Measurements from ENCODE around the gene ASXL1.
"Not testable (repeated sequence)": the region's sequence is repeated elsewhere in the genome, so short reads cannot be mapped to it uniquely, and the experiment has no call there.

ASXL1 gene

DNA sequence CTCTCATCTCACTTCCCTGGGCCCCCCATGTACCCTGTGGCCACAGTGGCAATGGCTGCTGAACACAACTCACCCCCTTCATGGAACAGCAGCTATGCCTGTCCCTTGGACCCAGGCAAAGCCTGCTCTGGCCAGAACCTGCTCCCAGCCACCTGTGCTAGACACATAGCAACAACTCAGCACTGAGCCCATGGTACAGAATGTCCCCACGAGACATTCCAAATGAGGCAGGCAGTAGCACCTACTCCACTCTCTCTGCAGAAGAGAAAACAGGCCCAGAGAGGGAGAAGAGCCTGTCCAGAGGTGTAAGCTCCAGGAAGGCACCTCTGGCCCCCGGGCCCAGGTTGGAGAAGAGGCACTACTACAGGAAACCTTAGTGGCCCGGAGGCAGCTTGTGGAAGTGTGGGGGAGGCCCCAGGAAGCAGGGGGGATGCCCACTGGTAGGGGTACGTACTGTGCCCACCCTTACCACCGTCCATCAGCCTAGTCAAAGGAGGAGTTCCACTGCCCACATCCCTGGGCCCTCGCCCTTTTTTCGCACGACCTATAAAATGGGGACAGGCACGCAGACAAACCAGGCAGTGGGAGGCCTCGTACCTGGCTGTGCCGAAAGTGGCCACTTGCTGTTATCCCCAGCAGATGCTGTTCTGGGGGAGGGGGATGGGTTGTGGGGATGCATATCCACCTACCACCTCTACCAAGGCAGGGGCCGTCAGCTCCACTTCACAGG is 97.2 kb downstream of the ASXL1 start:
- DNase-seq: no peak

DNA sequence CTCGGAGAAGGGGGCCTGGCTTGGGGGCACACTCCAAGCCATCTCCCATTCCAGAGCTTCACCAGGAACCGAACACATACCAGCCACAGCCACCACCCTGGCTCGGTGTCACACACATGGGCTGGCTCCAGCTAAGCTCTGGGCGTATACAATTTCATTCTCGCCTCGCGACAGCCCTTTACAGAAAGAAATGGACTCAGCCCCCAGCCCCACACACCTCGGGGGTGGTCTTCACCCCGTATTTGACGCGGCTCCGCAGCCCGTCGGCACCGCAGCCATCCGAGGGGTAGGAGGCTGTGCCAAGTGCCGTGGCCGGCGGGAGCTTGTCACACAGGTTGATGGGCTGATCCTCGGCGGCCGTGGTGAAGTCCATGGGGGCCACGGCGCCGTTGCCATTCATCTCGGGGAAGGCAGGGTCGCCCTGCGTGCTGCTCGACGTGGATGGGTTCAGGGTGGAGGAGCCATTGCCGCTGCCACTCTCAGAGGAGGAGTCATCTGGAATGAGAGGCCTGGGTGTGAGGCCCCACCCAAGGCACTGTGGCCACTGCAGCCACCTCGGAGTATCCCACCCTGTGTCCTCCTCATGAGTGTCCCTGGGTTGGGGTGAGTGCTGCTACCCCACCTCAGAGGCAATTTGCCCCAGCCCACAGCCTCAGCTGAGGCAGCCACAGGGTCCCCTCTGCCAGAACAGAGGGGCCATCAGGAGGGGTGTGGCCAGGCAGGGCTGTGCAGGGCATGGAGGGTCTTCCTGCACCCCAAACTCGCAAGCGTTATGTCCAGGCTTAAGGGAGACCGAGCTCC is 98.0 kb downstream of the ASXL1 start:
- no peak for DNase-seq

DNA sequence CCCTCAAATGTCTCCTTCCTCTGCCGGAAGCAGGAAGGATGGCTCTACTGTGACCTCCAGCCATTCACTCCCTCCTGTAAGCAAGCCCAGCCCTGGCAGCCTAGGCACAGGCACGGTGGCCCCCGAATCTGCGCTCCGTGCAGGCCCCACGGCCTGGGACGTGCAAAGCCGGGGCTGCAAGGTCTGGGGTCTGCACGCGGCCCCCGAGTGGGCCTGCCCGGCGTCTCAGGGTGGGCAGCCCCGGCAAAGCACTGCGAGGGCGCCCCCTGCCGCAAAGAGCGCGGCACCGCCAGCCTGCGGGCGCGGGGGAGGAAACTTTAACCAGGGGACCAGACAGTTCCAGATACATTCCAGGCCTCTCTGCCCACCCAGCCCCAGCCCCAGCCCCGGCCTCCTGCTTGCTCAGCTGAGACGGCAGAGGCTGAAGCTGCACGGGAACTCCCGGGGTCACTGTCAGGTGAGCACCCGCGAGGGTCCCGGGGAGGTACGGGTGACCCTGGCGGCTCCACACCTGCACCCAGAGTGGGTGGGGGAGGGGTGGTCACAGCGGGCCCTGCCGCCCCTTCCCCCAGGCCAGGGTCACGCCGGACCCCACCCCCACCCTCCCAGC is 98.8 kb downstream of the ASXL1 start:
- no peak for DNase-seq

DNA sequence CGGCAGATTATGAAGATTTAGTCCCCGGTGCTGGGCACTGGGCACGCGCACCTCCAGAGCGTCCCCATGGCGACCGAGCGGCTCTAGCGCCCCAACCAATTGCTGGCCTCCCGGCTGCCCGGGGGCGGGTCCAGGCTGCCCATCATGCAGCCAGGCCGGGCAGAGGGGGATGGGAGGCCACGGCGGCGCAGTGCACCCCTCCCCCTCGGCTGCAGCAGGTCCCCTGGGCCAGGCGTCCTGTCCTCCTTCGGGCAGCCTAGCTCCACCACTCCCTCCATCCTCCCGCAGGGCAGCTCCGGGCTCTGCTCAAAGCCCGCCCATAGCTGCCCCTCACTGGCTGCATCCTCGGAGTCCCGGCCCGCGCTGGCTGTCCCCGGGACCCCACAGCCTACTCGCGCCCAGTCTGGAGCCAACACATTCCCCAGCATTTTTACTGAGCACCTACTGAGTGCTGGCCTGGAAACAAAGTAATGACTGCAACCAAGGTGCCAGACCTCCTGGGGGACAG is 99.4 kb downstream of the ASXL1 start:
- no peak for DNase-seq

DNA sequence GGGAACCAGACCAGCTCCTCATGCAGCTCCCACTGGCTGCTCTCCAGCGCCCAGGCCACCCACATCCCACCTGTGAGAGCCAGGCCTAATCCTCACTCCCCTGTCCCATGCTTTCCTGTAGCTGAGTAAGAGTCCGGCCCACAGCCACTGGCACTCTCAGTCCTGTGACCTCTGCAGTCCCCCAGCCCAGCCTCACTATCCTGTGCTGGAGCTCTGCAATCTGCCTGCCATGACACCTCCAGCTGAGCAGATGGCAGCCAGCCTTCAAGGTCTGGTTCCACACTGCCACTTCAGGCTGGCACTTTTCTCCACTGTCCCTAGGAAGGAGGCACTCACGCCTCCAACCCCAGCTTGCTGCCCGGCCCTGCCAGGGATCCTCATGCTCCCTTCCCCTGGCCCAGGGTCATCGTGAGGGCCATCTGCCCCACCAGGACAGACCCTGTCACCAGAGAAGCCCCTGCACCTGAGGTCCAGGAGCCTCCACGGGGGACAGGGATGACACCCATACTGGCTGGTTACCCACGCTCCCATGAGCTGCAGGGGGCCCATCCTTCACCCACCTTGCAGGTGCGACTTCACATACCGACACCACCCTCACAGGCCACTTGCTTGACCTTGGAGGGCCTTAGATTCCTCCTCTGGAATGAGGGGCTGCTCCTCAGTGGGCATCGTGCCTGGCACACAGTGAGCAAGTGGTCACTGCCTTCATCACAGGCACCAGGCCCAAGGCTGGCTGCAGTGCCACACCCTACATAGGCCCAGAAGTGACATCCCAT is 100.1 kb downstream of the ASXL1 start:
- no peak for DNase-seq

DNA sequence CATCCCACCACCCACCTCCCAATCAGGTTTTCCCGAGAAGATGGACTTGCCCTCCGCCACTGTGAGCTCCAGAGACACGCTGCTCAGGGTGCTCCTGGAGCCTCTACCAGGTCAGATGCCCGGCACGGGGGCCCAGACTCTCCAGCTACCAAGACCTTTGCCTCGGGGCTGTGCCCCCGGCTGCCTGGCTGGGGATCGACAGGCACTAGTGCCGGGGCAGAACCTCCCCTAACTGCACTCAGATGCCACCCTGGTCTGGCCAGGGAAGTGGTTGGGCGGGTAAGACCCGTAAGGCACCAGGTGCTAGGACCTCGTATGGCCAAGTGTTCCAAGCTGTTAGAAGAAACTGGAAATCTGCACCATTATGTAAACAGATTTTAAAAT is 100.7 kb downstream of the ASXL1 start:
- DNase-seq: no peak

DNA sequence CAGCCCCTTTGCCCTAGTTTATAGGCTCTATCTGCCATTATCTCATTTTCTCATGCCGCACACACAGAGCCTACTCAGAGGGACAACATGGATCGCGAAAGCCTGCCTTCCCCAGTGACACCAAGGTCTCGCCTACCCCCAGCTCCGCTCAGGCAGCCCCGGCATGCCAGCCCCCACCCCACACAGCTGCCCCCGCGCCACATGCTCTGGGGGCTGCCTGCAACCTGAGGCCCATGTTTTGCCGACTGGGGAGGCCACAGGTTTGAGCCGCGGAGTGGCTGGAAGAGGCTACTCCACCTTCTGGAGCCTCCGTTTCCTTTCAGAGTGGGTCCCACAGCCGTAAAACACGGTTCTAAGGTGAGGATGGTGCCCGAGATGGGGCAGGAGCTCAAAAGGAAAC is 102.1 kb downstream of the ASXL1 start:
- no peak for DNase-seq

DNA sequence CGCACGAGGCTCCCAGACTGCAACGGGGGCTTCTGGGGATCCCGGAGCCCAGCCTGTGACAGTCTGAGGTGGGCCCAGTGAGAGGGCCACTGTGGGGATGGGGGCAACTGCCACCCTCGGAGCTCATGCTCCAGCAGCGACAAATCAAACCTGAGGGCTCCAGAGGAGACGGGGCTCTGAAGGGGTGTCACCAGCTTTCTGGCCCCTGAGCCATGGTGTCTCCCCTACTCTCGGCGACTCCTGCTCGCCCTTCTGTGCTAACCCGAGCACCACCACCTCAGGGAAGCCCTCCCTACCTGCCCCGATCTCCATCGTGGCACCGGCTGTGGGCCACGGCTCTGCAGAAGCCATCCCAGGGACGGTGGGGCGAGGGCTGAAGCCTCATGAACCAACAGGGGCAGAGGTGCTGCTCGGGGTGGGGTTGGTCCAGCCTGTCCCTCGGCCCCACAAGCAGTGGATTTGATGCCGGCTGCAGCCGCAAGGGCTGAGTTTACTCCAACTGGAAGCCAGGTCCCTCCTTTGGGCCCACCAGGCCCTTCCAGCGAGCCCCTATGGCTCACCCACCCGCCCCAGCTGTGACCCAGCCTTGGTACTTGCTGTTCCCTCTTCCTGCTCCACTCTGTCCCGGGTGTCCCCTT is 102.7 kb downstream of the ASXL1 start:
- DNase-seq: no peak

DNA sequence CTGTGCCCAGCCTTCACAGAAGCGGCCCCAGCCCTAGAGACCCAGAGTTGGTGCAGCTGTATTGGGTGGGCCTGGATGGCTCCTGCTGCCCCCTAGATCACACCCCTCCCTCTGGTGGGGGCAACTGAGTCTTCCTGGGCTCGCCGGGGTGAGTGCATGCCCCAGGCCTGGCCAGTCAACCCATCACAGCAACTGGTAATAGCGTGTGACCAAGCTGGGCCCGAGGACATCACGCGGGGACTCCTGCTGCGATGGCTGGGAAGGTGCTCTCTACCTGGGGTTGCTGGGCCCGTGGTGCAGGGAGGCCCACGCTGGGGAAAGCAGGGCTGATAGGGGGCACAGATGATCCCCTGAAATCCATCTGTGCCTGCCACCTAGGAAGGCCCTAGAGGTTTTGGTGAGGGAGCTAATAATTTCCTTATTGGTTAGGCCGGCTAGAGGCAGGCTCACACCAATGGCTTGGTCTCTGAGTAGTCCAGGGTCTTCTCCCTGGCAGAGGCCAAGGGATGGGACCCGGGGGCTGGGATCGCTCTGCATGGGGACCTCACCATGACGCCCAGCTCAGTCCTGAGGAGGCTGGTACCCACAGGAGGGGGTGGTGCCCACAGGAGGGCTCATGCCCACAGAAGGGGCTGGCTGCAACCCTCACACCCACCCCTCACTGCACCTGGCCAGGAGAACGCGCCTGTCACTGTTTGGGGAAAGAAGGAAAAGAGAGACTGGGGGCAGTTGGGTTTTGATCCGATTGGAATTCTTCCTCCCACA is 103.9 kb downstream of the ASXL1 start:
- DNase-seq: no peak

DNA sequence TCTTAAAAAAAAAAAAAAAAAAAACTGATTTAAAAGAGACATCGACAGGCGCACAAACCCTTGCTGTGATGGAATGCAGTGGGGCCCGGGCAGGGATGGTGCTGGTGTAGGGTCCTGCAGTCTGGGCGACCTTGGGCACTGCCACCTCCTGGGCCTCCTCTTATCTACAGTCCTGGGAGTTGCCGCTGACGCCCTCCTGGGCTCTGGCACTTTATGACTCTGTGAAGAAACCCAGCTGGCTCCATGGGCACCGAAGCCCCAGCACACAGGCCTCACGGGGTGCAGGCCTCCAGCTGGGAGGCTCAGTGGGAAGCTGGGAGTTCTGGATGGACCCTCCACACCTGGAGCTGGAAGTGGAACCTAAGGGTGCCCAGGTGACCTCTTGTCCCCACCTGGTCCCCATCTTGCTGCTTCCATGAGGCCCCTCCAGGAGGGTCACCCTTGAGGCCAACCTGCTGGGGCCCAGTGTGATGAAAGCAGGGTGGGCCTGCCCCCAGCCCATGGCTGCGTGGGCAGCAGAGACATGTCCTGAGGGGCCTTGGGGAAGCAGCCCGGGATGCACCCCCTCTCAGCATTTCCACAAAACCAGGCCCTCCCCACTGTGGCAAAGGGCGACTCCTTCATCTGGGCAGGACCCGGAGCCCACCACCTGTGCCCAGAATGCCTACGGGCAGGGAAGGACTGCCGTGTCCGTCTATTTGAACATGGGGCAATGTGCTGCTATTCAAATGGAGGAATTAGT is 104.9 kb downstream of the ASXL1 start:
- DNase-seq: no peak

DNA sequence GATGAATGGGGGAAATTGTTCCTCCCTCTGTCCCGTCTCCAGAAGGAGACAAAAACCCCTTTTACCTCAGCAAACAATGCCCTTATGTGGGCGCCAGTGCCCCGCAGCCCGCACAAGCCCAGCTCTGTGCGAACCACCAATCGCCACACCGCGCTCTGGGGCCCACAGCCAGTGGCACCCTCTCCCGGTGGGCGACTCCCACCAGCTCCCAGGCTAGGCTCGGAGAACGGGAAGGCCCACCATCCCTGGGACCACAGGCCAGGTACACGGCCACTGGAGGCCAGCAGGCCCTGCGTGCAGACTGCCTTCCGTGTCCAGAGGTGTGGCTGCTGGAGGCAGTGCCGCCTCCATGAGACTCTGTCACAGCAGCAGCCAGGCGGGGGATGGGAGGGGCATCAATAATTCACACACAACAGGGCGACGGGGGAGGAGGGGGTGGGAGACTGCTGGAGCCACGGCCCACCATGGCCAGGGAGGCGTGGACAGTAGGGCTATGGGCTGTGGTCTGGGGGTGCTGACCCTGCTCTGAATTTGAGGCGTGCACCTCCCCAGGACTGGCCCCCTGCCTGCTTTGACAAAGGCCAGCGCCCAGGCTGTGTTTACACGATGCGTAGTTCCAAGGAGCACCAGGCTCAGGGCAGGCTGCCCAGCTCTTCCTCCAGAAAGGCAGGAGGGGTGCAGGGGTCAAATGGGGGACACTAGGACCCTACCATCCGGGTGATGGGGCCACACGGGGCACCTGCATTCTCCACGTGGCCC is 105.7 kb downstream of the ASXL1 start:
- no peak for DNase-seq

DNA sequence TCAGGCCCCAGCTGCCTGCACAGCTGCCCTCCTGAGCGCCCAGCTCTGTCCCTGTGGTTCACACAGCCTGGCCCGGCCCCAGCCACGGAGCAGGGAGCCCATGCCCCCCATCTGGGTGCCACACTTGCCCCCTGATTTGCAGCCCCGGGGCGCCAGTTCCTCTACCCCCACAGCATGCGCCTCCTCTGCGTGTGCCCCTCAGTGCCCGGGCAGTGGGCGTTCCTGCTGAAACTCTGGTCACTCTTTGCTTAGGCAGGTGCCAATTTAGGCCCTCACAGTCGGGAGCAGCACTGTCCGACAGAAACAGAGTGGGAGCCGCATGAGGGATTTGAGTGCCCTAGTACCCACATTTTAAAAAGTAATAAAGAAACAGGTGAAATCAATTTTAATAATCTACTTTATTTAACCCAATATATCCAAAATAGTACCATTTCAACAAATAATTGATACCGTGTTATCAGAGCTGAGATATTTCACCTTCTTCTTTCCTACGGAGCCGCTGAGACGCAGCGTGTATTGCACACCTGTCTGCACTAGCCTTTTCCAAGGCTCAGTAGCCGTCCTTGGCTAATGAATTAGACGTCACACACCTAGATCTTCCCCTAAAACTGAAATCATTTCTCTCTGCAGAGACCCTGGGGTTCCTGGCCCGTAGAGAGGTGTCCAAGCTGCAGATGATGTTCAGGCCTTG is 106.4 kb downstream of the ASXL1 start:
- no peak for DNase-seq

DNA sequence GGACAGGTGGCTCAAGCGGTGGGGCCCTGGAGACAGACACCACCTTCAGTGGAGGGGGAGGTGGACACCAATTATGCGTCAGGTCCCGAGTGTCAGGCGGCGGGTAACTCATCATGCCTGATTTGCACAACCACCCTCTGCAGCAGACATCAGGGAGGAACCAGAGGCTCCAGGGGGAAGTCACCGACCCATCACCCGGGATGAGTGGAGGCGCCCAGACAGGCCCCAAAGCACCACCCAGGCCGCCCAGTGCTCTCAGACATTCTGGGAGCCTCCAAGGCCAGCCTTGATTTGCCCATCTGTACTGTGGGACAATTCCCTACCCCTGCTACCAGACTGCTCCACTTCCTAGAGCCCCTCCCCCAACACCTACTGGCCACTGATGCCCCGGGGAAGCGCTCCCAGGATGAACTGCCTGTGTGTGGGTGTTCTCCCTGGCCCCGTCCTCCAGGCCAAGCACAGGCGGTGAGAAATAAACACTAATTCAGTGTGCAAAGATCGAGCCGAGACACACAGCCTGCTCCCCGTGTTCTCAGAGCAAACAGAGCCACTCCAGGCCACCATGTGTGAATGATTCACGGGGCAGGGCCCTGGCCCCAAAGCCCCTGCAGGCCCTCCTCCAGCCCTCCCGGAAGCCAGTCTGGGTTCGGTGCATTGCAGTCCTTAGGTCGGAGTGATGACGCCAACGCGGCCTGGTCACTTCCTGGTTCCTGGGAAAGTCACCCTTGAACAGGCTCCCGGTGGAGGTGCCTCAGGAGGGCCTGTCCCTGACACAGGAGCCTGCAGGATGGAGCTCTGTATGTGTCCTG is 107.2 kb downstream of the ASXL1 start:
- no peak for DNase-seq

DNA sequence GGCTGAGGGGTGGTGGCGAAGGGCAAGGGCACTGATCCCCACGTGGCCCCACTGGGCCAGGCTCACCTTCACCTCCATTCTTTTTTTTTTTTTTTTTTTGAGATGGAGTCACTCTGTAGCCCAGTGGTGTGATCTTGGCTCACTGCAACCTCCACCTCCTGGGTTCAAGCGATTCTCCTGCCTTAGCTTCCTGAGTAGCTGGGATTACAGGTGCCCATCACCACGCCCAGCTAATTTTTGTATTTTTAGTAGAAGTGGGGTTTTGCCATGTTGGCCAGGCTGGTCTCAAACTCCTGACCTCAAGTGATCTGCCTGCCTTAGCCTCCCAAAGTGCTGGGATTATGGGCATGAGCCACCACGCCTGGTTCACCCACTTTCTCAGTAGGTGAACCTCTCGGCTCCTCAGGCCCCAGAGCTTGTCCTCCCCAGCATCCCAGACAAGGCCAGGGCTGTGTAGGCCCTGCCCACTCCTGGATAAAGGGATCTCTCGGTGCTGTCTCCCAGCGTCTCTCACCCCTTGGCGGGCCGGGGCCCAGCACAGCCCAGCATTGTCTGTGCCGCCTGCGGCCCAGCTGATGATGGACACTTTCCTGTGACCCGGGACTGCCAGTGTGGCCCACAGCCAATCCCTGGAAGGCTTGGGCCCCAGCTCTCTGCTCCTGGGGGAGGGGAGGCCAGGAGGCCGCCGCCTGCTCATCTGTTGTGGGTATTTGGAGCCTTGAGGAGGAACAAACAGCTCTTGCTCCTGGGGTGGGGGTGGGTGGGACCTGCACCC is 108.0 kb downstream of the ASXL1 start:
- not testable (repeated sequence) for DNase-seq

DNA sequence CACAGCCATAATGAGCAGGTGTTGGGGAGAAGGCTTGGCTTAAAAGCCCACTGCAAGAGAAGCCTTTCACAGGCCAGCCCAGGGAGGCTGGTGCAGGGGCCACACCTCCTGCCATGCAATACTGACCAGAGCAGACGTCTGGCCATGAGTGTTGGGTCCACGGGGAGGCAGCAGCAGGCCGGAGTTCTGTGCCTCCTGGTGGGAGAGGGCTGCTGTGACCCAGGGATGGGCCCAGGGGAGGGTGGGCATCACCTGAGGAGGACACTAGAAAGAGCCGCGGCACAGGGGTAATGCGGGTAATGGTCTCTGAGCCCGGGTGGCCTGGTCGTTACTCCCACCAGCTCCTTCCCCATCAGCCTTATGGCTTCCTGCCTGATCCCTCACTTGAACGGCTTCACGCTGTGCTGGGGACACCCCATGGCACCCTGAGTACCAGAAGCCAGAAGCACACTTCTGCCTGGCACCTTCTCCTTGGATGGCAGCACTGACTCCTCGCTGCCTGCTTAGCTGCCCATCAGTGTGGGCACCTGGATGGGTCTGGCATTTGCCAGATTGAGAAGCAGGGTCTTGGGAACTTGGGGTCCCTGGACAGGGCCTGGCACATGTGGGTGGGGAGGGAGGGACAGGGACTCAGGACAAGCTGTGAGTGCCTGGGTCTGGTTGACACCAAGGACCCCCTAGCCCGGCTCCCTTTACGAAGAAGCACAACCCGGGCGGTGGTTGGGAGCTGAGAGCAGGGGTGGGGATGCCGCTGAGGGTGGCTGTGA is 108.8 kb downstream of the ASXL1 start:
- no peak for DNase-seq

DNA sequence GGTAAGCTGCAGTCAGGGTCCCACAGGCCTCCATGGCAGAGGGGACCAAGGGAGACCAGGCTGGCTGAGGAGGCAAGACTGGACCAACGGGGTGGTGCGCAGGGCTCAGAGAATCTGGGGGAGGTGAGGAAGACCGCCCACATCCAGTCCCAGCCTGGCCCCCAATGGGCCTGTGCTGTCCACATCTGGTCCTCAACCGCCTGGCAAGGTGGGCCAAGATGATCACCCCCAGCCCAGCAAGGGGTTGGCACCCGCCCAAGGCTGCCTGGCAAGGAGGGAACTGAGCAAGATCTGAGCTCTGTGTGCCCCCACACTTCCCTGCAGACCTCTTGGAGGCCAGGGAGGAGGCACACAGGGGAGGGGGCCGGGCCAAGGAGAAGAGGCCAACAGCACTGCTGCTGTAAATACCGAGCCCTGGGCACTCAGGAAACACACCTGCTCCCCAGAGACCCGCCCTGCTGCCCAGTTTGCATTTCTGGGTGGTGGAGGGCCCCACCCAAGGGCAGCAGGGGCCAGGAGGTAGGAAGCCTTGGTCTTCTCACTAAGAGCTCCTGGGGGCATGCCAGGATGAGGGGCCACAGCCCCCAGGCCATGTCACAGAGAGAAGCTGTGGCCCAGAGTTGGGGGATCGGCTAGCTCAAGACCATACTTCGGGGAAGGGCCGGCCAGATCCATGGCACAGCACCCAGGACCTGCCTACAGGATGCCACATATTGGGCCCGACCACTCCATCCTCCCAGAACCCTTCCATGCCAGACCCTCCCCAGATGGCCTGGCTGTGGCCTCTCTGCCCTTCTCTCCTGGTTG is 109.6 kb downstream of the ASXL1 start:
- DNase-seq: no peak

Measured in DMS79 treated with DMSO at 0.1 percent for 48 hours (cell line).